Cardiac muscle cell (in vitro differentiated cells and primary cell): ENCODE measurements around the gene NTRK2. TPM values are rescaled to one million over a fixed set of nuclear protein-coding genes. Genes with fewer than 3 reads are reported as not detected.
"Not testable (repeated sequence)": the region's sequence is repeated elsewhere in the genome, so short reads cannot be mapped to it uniquely, and the experiment has no call there.

Experiments
- DNase-seq, 2 donors: peaks; one replicate each; pipeline versions ENCODE4 v3.0.0 to v3.0.0-alpha.2; 2010 to 2017; ENCODE audit warnings: low read depth in 1 of 2, low spot score in 1 of 2
- H3K27ac ChIP-seq: fragments of 200-600 bp; sonication (generic); 2 replicates; pipeline ENCODE4 v1.5.1; 2016
- H3K27me3 ChIP-seq: fragments of 200-600 bp; sonication (generic); 2 replicates; pipeline ENCODE4 v1.6.0; 2016; ENCODE audit warnings: control low read depth
- H3K36me3 ChIP-seq: fragments of 200-600 bp; sonication (generic); 2 replicates; pipeline ENCODE4 v1.5.1; 2016; ENCODE audit warnings: control low read depth
- H3K4me1 ChIP-seq: fragments of 200-600 bp; sonication (generic); 2 replicates; pipeline ENCODE4 v1.8.1; 2017; ENCODE audit warnings: low read depth, mild to moderate bottlenecking, mixed run types
- H3K4me3 ChIP-seq: fragments of 200-600 bp; sonication (generic); 2 replicates; pipeline ENCODE4 v1.5.1; 2016; ENCODE audit warnings: mild to moderate bottlenecking
- H3K9me3 ChIP-seq: fragments of 200-600 bp; sonication (generic); 2 replicates; pipeline ENCODE4 v1.5.1; 2017; ENCODE audit warnings: low read depth, mild to moderate bottlenecking, control low read depth
- polyA plus RNA-seq: library from polyadenylated mRNA; unstranded; fragments of >200 nt; fragmentation: Nextera tagmentation; extraction: Ambion mirVana; gene quantifications from 2 replicates; pipeline ENCODE4 v1.2.1, GENCODE V29; 2016
- total RNA-seq: library from RNA; depleted of rRNA; stranded (reverse); fragments of >200 nt; gene quantifications from 2 replicates; pipeline ENCODE4 v1.2.3, GENCODE V29; 2016
- TF ChIP-seq, protein P1 (sequence below): IDR thresholded peaks from 2 replicates; pipeline ENCODE4 v1.5.1; 2012; ENCODE audit warnings: low read depth, mild to moderate bottlenecking, low read length

NTRK2 gene
- total and polyA plus RNA-seq, 2 experiments from 2014 or later, result 1.3 TPM

DNA sequence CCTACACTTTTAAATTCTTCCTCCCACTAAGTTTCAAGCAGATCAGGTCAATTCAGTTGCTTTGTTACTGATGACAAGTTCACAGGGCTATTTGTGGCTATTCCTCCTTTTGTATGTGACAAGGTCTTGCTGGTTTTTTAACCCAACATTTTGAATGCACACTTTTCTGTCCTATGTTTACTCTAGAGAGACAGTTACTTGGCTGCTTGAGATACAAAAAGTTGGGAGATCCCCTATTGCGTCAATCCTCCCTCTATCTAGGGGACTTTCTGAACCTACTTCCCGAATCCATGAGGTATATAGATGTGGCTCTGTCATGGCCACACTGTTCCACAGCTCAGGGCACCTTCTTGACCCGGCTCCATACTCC, 386.7 kb downstream of the NTRK2 start:
- TF ChIP-seq, protein P1, sequence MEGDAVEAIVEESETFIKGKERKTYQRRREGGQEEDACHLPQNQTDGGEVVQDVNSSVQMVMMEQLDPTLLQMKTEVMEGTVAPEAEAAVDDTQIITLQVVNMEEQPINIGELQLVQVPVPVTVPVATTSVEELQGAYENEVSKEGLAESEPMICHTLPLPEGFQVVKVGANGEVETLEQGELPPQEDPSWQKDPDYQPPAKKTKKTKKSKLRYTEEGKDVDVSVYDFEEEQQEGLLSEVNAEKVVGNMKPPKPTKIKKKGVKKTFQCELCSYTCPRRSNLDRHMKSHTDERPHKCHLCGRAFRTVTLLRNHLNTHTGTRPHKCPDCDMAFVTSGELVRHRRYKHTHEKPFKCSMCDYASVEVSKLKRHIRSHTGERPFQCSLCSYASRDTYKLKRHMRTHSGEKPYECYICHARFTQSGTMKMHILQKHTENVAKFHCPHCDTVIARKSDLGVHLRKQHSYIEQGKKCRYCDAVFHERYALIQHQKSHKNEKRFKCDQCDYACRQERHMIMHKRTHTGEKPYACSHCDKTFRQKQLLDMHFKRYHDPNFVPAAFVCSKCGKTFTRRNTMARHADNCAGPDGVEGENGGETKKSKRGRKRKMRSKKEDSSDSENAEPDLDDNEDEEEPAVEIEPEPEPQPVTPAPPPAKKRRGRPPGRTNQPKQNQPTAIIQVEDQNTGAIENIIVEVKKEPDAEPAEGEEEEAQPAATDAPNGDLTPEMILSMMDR, result no peak
- DNase-seq, result no peak
- no peak overlapping the region for H3K27ac ChIP-seq
- no peaks in the 10 kb centered on the region for H3K9me3 ChIP-seq
- H3K4me1 ChIP-seq, result no peaks in the 10 kb centered on the region
- H3K36me3 ChIP-seq, result no peaks in the 10 kb centered on the region
- no peak overlapping the region for H3K4me3 ChIP-seq
- H3K27me3 ChIP-seq, result no peaks in the 10 kb centered on the region

DNA sequence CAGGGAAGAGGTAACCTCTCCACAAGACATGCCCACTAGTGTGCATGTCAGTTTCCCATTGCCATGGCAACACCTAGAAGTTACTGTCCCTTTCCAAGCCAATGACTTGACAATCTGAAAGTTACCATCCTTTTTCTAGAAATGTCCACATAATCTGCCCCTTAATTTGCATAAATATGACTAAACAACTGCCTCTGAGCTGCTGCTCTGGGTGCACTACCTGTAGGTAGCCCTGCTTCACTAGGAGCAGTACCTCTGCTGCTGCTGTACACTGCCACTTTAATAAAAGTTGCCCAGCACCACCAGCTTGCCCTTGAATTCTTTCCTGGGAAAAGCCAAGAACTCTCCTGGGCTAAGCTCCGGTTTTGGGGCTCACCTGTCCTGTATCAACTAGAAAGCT, 392.4 kb downstream of the NTRK2 start:
- Histone ChIP-seq H3K36me3 (no peaks in the 10 kb centered on the region), H3K4me3 (no peak overlapping the region), H3K4me1 (no peaks in the 10 kb centered on the region), H3K27ac (no peak overlapping the region), H3K9me3 (no peaks in the 10 kb centered on the region), H3K27me3 (no peaks in the 10 kb centered on the region)
- DNase-seq, result no peak
- TF ChIP-seq, protein P1, result no peak

DNA sequence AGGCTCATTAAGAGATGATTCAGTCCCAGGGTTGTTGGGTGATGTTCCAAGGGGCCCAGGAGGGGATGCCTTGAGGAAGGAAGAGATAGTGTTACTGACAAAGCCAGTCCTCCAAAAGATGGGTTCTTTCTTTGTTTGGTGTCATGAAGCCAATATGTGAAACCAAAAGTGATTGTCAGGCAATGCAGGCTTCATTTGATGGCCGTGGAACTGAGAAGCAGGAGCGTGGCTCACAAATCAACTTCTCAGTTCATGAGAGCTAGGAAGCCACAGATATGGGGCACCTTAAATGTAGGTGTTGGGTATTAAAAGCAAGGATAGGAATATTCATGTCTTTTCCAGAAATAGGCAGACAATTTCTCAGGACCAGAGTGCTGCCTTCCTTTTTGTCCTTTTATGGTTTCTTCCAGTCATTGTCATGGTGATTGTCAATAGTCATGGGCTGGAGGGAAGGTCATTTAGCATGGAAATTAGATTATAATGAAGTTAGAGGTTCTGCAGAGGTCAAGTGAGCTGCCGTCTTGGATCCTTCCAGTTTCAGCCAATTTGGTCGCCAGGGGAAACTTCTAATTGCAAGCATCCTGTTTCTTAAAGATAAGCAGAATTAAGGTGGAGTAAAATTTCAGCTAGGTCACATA, 393.0 kb downstream of the NTRK2 start:
- no peaks in the 10 kb centered on the region for H3K4me1 ChIP-seq
- no peaks in the 10 kb centered on the region for H3K36me3 ChIP-seq
- H3K4me3 ChIP-seq, result no peak overlapping the region
- TF ChIP-seq, protein P1, result no peak
- no peak for DNase-seq
- H3K9me3 ChIP-seq, result no peaks in the 10 kb centered on the region
- no peaks in the 10 kb centered on the region for H3K27me3 ChIP-seq
- H3K27ac ChIP-seq, result no peak overlapping the region

DNA sequence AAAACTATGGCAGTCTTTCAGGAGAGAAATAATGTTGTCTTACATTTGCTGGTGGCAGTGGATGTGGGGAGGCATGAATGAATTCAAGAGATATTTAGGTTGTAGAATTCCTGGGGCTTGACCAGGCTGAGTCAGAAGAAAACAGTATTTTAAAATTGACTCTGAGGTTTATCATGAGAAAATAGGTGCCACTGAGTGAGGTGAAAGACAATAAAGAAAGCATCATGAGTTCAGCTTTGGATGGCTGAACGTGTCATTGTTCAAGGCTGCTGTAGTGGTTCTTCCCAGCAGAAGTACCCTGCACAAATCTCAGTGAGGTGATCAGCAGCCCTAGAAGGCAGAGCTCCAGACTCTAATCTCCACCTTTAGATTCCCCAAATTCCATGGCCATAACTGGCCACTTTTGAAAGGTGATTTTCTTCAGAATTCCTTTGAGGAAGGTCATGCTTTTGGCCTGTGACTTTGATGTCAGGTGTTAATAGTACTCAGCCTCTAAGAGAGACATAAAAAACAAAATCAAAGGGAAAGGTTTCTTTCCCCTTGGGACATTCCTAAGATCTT, 395.4 kb downstream of the NTRK2 start:
- Histone ChIP-seq H3K36me3 (no peaks in the 10 kb centered on the region), H3K27ac (no peak overlapping the region), H3K9me3 (no peaks in the 10 kb centered on the region), H3K4me1 (no peaks in the 10 kb centered on the region), H3K27me3 (no peaks in the 10 kb centered on the region), H3K4me3 (no peak overlapping the region)
- DNase-seq, result no peak
- TF ChIP-seq, protein P1, result no peak

DNA sequence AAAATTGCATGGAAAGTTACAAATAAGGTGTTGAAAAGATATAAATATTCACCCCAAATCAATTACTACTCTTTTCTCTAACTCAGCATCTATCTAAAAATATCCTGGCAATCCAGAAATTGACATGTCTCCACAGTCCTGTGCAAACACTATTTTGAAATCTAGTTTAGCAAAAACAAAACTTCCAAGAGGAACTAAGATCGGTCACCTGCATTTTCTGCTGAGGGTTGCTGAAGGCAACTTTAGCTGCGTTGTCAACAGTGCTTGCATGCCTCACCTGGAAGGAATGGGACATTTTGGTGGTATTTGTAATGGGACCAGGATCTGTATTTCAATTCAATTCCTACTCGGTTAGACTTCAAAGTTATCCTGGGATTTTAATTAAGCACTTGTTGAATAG, 398.3 kb downstream of the NTRK2 start:
- no peaks in the 10 kb centered on the region for H3K9me3 ChIP-seq
- no peak overlapping the region for H3K4me3 ChIP-seq
- no peak overlapping the region for H3K27ac ChIP-seq
- DNase-seq, result no peak
- no peaks in the 10 kb centered on the region for H3K27me3 ChIP-seq
- no peaks in the 10 kb centered on the region for H3K4me1 ChIP-seq
- no peaks in the 10 kb centered on the region for H3K36me3 ChIP-seq
- TF ChIP-seq, protein P1, result no peak

DNA sequence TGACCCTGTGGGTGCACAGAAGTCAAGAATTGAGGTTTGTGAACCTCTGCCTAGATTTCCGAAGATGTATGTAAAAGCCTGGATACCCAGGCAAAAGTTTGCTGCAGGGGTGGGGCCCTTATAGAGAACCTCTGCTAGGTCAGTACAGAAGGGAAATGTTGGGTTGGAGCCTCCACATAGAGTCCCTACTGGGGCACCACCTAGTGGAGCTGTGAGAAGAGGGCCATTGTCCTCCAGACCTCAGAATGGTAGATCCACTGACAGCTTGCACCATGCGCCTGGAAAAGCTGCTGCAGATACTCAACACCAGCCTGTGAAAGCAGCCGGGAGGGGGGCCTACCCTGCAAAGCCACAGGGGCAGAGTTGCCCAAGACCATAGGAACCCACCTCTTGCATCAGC, 399.9 kb downstream of the NTRK2 start:
- not testable (repeated sequence) for H3K27ac ChIP-seq, H3K27me3 ChIP-seq, DNase-seq, H3K9me3 ChIP-seq, H3K4me1 ChIP-seq, H3K36me3 ChIP-seq, H3K4me3 ChIP-seq
